CD4-positive, alpha-beta T cell treated with Interleukin-21 for 1 hour (primary cell): ENCODE measurements around the gene LMAN1.

ENCODE experiments used
- DNase-seq: peaks from one replicate; pipeline ENCODE4 v3.0.0-alpha.2; 2020

The LMAN1 gene

DNA sequence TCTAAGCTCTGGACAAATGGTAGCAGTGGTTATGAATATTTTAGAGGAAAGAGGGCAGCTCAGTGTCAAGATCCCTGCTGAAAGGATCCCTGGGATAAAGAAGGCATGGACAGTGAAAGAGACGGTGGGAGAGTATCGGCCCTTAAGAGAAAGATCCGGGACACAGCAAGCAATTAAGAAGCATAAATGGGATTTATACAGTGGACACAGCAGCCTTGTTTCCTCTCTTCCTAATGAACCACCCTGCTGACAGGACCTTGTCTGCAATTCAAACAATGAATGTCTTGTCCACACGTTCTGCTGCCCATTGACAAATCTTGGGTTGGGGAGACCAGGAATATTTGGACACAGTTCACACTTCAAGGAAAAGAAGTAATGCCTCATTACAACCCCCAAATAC is 57.1 kb downstream of the LMAN1 start:
- DNase-seq = no peak

- DNase-seq = no peak
Observed at GRCh38 chr18:59300676-59301285, 58.3 kb downstream of the LMAN1 start.

DNA sequence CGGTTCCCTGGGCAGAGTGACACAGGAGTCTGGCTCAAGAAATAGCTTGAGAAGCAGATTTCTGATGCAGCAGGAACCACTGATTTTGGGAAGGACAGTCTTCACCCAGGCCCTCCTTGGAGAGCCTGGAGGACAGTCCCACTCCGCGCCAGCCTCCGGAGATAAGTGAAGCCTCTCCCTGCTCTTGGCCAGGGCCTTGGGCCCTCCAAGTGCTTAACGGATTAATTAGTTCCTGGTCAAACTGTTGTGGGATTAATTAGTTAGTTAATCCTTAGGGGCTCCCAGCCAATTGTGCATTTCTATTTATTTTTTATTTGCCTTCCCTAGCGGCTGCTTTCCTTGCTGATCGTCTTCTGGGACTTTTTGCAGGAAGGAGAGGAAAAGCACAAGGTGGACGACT is 60.2 kb downstream of the LMAN1 start:
- no peak for DNase-seq

GRCh38 chr18:59293317-59293716 is 65.7 kb downstream of the LMAN1 start:
- no peak for DNase-seq

DNA sequence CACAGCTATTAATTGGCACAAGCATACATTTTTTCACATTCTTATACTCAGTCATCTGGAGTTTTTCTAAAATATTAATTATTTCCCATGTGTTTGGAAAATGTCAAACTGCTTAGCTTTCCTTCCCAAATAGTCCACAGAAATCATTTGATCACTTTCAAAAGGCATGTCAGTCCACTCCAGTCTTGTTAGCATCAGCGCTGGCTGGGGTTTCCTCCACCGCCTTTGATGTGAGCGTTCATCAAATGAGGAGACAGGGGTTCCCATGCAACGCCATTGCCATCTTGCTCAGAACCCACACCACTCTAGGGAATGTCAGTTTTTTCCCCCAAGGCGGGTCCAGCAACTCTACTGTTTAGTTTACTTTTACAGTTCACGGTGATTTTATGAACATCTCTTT is 72.7 kb downstream of the LMAN1 start:
- no peak for DNase-seq

DNA sequence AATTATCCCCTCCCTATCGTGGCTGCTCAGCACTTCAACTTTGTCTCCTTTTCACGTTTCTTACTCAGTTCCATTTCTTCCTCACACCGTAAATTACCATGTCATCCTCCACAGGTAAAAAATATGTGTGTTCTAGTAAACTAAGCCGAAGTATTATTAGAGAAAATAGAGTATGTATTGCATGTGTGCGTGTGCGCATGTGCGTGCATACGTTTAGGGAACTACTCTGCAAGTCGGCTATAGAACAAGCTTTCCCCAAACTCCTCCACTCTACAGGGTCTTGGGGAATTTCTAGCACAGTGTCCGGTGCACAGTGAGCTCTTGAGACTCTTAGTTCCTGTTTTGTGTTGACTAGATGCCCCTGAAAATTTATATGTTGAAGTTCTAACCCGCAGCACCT is 76.7 kb downstream of the LMAN1 start:
- DNase-seq = no peak

GRCh38 chr18:59279722-59280121 is 79.3 kb downstream of the LMAN1 start:
- DNase-seq = no peak

DNA sequence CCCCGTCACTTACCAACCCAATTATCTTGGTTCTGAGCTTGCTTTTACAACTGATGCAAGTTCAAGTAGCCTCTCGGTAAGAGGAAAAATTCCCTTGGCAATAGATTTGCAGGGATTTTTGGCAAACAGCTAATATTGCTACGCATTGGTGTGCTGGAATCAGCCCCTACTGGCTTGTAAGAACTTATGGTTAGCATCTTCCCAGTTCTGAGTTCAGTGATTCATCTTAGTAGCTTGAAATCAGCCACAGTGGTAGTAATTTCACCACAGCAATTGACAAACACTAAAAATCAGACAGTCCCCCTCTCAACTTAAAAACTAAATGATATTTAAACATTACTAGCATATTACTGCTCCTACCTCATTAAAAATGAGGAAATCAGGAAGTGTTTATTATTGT is 79.9 kb downstream of the LMAN1 start:
- no peak for DNase-seq

- DNase-seq = no peak
Observed at GRCh38 chr18:59278793-59279192, 80.3 kb downstream of the LMAN1 start.
